GM21529 (cell line): ENCODE data around the gene COQ5.
A peak's percentile ranks its signal among the peaks of the same experiment; 100 is the strongest.
"Not testable (repeated sequence)": the region's sequence is repeated elsewhere in the genome, so short reads cannot be mapped to it uniquely, and the experiment has no call there.

Experiments
- ATAC-seq: cut with Tn5 transposase; IDR thresholded peaks from one replicate; pipeline ENCODE4 v1.9.1; 2021; ENCODE audit not compliant: unreplicated experiment

COQ5 gene, protein sequence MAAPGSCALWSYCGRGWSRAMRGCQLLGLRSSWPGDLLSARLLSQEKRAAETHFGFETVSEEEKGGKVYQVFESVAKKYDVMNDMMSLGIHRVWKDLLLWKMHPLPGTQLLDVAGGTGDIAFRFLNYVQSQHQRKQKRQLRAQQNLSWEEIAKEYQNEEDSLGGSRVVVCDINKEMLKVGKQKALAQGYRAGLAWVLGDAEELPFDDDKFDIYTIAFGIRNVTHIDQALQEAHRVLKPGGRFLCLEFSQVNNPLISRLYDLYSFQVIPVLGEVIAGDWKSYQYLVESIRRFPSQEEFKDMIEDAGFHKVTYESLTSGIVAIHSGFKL

DNA sequence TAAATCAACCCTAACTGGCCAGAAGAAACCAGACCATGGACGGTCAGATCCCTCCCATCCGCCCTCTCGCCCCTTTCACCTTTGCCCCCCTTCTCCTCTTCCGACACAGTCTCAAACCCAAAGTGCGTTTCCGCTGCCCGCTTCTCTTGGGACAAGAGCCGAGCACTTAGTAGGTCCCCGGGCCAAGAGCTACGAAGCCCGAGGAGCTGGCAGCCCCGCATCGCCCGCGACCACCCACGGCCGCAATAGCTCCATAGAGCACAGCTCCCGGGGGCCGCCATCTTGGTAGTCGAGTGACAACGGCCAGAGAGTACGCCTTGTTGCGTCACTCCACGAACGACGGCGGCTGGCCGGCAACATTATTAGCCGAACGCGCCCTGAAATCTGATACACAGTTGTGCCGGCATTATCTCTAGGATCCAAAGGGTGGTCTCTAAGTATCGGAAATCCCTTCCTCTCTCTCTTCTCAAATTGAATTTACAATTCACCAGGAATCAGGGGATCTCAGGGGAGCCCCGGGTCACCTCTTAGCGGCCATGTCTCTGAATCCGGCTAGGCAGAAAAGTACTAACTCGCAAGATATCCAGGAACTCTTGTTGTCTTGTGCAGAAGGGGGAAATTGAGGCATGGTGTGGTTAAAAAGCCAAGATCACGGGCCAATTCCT is at the start of gene COQ5:
COQ5 (minus strand) TSS at position 298 of the 665 bp plus-strand sequence; CDS start at position 281, 17 bp downstream.
- peak; percentile 77 for ATAC-seq

DNA sequence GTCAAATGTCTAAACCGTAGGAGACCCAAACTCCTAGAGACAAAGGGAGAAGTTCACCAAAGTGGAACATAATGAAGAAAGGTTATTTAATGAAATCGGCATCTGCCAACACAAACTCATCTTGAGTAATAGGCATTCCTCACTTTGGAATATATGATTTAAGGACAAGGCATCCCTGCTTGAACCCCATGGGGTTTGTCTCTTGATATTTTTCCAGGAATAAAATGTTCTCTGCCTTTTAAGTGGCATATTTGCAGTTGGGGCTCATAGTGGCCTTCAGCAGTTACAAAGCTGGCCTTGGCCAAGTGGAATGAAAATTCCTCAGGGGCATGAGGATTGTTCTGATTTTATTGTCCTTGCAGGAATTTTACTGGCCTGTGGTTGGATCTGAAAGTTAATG is 45.1 kb upstream of the COQ5 start:
- ATAC-seq, result no peak

DNA sequence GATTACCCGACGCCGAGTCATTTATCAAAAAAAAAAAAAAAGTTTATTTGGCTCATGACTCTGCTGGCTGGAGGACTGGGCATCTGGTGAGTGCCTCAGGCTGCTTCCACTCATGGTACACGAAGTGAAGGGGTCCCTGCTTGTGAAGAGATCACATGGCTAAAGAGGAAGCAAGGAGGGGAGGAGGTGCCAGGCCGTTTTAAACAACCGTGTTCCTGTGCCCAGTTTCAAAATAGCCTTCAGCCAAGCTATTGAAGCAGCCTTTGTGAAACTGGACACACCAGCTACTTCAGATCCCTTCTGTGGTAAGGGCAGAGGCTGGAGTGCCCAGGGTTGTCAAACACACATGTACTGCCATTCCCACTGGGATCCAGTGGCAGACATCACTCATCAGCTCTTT is 44.6 kb upstream of the COQ5 start:
- ATAC-seq, result no peak

DNA sequence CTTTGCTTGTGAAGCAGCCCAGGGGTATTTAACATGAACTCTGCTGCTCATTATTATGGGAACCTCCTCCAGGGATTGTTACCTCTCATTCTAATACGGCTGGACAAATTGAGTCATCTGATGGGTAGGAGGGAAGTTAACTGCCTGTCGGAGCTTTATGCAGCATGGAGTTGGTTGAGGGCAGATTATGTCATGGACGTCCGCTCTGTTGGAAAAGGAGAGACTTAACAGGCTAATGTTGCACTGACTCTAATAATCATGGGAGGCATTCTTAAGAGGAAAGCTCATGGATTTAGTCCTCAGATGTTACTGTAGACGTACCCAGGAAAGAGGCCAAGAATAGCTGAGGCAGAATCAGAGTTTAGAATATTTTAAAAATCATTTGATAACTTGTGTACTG is 42.3 kb upstream of the COQ5 start:
- no peak for ATAC-seq

DNA sequence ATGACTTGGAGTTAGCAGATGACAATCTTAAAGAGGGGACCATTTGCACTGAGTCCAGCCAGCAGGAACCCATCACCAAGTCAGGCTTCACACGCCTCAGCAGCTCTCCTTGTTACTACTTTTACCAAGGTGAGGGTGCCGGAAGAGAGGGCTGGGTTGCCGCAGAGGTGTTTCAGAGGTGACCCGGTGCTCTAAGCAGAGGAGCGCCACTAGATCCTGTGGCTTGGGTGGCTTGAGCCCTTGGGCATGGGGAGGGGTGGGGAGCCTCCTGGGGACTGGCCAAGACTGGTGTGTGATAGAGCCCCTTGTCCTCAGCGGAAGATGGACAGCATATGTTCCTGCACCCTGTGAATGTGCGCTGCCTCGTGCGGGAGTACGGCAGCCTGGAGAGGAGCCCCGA is 34.5 kb upstream of the COQ5 start:
- no peak for ATAC-seq

DNA sequence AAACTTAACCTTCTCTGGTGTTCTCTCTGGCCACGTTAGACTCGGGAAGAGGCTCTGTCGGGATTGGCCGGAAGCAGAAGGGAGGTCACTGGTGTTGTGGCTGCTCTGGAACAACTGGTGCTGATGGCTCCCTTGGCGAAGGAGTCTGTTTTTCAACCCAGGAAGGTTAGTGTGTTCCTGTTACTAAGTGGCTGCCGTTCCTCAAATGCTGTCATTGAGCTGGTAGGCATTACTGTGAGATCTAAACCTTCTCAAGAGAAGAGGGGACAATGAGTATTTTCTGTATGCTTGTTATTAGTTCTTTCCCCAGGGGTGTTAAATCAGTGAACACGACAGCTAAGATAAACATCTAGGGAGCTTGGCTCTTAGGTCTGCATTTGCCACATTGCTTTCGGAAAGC is 33.9 kb upstream of the COQ5 start:
- no peak for ATAC-seq

DNA sequence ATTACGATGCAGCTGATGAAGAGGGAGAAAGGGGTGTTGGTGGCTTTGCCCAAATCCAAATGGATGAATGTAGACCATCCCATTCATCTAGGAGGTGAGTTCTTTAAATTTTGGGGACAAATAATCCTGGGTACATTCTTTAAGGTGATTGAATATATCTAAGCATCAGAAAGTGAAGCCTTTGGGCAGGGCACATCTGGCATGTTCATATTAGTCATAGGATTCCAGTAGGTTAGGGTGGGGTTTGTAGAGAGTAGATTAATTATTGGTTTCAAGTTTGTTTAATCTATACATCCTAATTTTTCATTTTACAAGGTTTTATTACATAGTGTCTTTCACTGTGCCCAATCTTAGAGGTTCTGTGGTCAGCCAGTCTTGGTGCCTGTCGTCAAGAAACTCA is 28.6 kb upstream of the COQ5 start:
- no peak for ATAC-seq

DNA sequence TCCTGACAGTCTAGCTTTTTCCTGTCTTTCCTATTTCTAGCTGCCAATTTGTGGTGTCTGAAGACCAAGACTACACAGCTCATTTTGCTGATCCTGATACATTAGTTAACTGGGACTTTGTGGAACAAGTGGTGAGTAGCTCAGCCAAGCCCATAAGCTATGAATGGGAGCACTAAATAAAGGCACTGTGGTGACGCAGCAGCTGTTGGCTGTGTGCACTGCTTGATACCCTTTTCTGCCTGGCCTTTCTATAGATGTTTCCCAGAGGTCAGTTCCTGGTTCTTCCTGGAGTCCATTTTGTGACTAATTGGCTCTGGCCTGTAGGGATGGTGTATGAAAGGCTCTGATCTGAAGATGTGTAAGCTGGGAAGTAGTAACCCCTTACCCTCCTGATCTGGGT is 25.7 kb upstream of the COQ5 start:
- no peak for ATAC-seq

DNA sequence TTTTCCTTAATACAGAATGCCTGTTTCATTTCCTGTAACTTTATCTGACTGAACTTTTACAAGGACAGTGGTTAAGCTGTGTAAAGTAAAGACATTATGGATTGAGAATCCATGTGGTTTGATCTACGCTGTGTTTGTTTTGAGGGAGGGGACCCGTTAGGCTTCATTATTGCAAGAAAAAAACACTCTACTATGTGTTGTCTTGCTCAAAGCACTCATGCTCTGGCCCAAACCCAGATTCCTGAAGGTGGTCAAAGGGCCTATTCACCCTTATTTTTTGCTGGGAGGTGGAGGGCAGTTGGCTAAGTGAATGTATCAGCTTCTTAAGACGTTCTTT is 17.1 kb upstream of the COQ5 start:
- no peak for ATAC-seq

DNA sequence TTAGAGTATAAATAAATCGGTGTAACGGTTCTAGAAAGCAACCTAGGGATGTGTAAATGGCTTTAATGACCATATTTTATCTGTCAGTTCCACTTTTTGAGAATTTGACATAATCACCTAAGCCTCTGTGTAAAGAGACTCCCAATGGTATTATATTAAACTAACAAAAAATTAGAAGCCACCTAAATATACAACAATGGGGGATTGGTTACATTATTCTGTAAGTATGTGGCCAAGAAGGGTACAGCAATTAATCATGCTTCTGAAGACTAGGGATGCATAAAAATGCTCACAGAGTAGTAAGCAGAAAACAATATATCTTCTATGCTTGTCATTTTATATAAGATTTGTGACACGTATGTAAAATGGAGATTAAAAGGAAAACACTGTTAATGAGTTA is 15.7 kb upstream of the COQ5 start:
- no peak for ATAC-seq

DNA sequence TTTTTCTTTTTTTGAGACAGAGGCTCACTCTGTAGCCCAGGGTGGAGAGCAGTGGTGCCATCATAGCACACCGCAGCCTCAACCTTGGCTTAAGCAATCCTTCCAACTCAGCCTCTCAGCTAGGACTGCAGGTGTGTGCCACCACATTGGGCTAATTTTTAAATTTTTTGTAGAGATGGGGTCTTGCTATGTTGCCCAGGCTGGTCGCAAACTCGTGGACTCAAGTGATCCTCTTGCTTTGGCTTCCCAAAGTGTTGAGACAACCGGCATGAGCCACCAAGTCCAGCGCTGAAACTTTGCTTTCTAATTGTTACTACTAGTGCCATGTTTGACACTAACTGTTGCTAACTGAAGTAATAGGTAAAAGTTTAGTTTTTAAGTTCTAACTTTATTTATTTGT is 13.2 kb upstream of the COQ5 start:
- ATAC-seq, result no peak

DNA sequence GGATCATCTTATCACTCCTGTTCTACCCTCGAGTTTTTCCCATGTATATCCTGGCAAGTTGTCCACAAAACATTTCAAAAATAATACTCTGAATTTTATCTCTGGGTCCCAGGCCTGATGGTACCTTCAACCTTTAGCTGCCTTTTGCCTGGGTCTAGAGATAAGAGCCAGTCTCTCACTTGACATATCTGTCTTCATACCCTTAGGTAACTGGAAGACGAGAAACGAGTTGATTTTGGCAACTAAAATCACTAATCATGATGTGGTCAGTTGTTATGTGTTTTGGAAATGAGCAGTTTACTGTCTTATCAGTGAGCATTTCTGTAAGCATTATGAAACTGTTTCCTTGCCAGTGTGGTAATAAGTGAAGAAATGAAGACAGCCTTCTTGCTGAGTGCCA is 11.5 kb upstream of the COQ5 start:
- ATAC-seq, result no peak

DNA sequence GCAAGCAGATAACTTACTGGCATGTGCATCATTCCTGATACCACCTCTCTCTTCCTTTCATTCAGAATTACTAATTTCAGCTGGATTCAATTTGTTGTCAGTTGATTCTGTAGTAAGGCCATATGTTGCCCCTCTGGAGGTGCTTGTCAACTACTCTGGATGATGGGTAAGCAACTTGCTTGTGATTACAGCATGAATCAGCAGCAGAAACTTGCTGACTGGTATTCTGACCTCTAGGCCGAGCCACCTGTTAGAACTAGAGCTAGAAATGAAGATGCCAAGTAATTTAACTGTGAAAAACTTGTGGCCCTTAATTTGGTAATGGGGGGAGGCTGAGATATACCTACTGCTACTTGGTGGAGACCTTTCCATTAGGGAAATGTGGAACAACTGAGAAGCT is 10.3 kb upstream of the COQ5 start:
- no peak for ATAC-seq

DNA sequence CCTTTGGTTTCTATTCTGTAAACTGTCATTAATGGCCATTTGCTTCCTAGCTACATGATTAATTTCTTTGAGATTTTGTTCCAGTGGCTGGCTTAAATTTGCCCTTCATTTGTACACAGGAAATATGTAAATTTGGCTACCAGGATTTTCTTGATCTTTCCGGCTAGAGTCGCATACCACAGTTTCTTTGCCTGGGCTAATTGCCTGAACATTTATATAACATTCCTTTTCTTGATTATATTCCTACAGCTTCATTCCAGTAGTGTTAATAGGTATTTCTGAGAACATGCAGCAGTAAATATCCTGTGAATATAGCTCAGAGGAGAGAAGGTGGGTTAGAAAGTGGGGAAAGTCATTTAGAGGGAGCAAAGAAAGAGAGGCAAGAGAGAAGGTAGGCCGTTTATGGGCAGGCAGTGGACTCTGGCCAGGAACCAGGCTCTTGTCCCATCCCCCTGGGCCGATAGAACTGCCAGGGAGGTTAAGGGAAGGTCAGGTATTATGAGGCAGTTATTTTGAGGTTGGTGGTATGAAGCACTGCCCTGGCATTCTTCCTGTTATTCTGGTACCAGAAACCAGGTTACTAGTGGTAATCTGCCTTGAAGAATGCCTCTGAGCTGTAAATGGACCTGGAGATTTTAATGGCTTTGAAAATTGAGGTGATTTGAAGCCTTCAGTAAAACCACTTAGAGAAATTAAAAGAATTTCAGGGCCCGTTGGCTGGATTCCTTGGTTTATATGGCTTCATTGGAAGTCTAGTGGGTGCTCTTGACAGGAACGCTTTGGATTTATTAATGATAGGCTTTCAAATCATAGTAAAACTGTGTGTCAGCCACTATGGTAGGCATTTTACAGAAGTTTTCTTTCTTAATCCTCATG is 9.6 kb upstream of the COQ5 start:
- no peak for ATAC-seq

DNA sequence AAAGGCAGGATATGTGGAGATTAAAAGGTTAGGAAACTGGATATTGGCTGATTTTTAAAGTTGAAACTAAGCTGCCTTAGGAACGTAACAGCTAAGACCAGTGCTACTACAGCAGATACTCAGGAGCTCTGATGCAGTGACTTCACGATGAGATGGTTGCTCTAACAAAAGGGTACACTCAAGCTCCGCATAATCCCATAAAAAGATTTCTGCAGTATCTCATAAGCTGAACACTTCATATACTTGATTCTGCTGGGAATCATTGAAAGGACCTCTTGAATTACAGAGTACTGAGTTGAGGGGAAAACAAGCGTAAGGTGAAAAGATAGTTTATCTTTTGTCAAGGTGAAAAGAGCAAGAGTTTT is 8.9 kb upstream of the COQ5 start:
- ATAC-seq, result no peak

DNA sequence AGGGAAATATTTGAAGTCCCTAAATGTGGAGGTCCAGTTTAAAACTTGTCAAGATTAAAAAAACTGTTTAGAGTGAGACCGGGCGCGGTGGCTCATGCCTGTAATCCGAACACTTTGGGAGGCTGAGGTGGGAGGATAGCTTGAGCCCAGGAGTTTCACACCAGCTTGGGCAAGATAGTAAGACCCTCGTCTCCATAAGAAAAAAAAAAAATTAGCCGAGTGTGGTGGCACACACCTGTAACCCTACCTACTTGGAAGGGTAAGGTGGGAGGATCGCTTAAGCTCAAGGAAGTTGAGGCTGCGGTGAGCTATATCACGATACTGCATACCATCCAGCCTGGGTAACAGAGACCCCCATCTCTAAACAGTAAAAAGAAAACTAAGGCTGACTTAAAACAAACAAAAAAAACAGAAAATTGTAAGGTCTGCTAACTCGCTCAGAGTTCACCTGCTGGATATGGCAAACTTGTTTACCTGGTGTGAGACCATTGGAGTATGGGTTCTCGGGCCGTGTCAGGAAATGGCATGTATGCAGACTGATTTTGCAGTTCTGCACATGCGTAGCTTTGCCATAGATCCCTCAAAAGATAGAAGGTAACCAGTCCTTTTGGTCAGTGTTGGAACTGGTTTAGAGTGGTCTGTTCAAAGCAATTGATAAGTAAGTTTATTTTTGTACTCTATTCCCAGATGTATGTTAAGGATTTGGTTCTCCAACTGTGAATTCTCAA is 7.3 kb upstream of the COQ5 start:
- no peak for ATAC-seq

DNA sequence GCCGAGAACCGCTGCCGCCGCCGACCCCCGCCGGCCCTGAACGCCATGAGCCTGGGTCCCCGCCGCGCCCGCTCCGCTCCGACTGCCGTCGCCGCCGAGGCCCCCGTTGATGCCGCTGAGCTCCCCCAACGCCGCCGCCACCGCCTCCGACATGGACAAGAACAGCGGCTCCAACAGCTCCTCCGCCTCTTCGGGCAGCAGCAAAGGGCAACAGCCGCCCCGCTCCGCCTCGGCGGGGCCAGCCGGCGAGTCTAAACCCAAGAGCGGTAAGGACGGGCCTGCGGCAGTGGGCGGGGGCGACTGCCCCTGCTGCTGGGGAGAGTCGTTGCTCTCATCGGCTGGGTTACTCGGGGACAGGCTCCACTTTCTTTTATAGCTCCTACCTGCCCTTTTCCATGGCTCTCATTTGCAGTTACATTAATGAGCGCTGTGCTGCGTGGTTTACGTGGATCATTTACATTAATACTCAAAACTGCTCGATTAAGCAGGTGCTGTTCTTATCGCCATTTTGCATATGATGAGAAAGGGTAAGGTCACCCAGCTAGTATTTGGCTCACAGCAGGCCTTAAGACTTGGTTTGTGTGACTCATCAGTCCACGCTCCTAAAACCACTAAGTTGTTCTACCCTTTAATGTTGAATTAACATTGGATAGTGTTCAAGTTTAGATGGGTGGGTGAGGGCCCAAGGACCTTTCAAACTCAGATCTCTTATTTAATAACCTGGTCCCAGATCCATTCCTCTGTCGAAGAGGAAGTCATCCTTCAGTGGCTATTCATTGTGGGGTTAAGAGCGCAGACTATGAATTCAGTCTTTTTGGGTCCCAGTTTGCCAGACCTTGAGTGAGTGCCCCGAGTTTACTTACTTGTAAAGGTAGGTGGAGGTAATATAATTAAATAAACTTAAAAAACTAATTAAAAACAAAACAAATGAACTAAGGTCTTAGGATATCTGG is 6.0 kb upstream of the COQ5 start:
- peak; percentile 34 for ATAC-seq

DNA sequence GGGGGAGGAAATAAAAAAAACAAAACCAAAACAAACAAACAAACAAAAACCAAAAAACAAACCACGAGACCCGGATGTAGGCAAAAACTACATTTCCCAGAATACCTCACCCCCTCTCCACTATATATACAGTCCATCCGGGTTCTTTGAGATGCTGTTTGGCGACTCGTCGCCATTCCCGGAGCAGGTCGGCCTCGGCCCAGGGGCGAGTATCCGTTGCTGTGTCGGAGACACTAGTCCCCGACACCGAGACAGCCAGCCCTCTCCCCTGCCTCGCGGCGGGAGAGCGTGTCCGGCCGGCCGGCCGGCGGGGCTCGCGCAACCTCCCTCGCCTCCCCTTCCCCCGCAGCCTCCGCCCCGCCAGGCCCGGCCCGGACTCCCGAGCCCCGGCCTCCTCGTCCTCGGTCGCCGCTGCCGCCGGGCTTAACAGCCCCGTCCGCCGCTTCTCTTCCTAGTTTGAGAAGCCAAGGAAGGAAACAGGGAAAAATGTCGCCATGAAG is 5.3 kb upstream of the COQ5 start, which contains the start of gene RNF10:
RNF10 (plus strand) TSS at position 154 of the 500 bp plus-strand sequence. CDS start 456 bp downstream, outside the sequence.
- peak; percentile 53 for ATAC-seq

DNA sequence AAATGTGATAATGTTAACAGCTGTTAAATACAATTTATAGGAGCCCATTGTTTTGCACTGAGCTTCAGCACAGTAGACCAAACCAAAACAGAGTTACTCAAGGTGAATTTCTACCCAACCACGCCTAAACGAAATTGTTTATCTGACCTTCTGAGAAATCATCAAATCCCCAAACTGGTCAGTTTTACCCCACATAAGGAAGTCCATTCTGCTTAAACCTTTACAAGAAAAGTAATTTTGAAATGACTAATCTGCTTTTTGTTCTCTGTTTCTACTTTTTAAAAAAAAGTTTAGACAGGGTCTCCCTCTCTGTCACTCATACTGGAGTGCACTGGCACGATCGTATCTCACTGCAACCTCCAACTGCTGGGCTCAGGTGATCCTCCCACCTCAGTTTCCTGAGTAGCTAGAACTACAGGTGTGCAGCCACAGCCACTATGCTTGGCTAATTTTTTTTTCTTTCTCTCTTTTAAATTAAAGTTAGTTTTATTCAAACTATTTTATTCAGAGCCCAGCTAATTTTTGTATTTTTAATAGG is 3.8 kb upstream of the COQ5 start:
- no peak for ATAC-seq

DNA sequence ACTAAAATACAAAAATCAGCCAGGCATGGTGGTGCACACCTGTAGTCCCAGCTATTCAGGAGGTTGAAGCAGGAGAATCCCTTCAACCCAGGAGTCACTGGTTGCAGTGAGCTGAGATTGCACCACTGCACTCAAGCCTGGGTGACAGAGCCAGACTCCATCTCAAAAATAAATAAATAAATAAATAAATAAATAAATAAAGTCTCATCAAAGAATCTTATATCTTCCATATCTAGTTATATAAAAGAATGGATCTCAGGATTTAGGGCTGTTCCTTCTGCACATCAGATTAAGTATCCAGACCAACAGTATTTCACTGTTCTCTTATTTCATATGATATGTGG is 1.4 kb upstream of the COQ5 start:
- ATAC-seq, result not testable (repeated sequence)
